Measurements from ENCODE around the gene PROKR1. TPM values are rescaled to one million over a fixed set of nuclear protein-coding genes. Genes with fewer than 3 reads are reported as not detected.
A peak's percentile ranks its signal among the peaks of the same experiment; 100 is the strongest.

Gene PROKR1
- total and polyA plus RNA-seq, 11 donors = 0.08 TPM; not detected in 10

GRCh38 chr2:68698567-68699377, 55.4 kb downstream of the PROKR1 start:
- 65 to 79% (median 76%) methylated on average over 4 of the region's 4 CpGs for WGBS, 4 donors
- Histone ChIP-seq H3K27ac (no peak overlapping the region), H3K27me3 (peaks cover 0 to 3% (median 0%) of the 10 kb centered on the region in 9 donors), H3K36me3 (no peaks in the 10 kb centered on the region), H3K9me3 (peaks cover 0 to 18% (median 2%) of the 10 kb centered on the region in 12 donors), H3K4me1 (no peaks in the 10 kb centered on the region), H3K4me3 (no peak overlapping the region)
- no peak for DNase-seq
- intact Hi-C loops (cut with DNase I) = no loop called here
- ATAC-seq = no peak
- TF ChIP-seq POLR2A (IDR thresholded peaks at IDR 0.05) = no peak
- no peak for TF ChIP-seq CTCF (IDR thresholded peaks at IDR 0.05)

- DNase-seq = no peak
- Histone ChIP-seq H3K4me1 (no peaks in the 10 kb centered on the region), H3K27ac (no peak overlapping the region), H3K4me3 (no peak overlapping the region), H3K36me3 (no peaks in the 10 kb centered on the region), H3K9me3 (peaks cover 0 to 18% (median 2%) of the 10 kb centered on the region in 12 donors), H3K27me3 (peaks cover 0 to 3% (median 0%) of the 10 kb centered on the region in 9 donors)
- TF ChIP-seq CTCF (IDR thresholded peaks at IDR 0.05) (no peak), POLR2A (IDR thresholded peaks at IDR 0.05) (no peak)
- no peak for ATAC-seq
- WGBS, 4 donors = 90 to 97% (median 96%) methylated on average over 2 of the region's 2 CpGs
- intact Hi-C loops (cut with DNase I) = loop anchor here in 1 of 10 donors (10.0 kb wide), 1 partner anchor 216 kb away; no protein-coding TSS in a partner anchor
Measured at GRCh38 chr2:68700560-68700959, 57.2 kb downstream of the PROKR1 start.

GRCh38 chr2:68706637-68707036, 63.3 kb downstream of the PROKR1 start:
- ATAC-seq = peak in 1 of 4 donors; percentile 66
- no peak for TF ChIP-seq POLR2A (IDR thresholded peaks at IDR 0.05)
- TF ChIP-seq CTCF (IDR thresholded peaks at IDR 0.05) = no peak
- WGBS, 4 donors = 38 to 55% (median 50%) methylated on average over 2 to 3 of the region's 3 CpGs
- no peak overlapping the region for H3K4me3 ChIP-seq
- no peaks in the 10 kb centered on the region for H3K9me3 ChIP-seq
- no peak overlapping the region for H3K27ac ChIP-seq
- H3K27me3 ChIP-seq = no peaks in the 10 kb centered on the region
- no peaks in the 10 kb centered on the region for H3K36me3 ChIP-seq
- intact Hi-C loops (cut with DNase I) = loop anchor here in 8 of 10 donors (5.0 to 10.0 kb wide), 5 partner anchors 206 to 239 kb away; partner anchors contain the start of genes APLF (in 1 of the 8) and FBXO48 (in 1 of the 8)
- DNase-seq = no peak
- H3K4me1 ChIP-seq = peaks cover 0 to 6% (median 0%) of the 10 kb centered on the region in 12 donors

Other genes with a start within 250 kb of the PROKR1 start
- 1 to 10 TPM in 6 of 9 donors, under 1 TPM in 3; 0.56 to 1.3 (median 1.1) TPM for gene FBXO48, start 176.3 kb upstream of the PROKR1 start, total RNA-seq
- gene FBXO48, start 176.3 kb upstream of the PROKR1 start, polyA plus RNA-seq = under 1 TPM; 0.42 to 0.46 TPM
- gene APLF, start 176.0 kb upstream of the PROKR1 start, total RNA-seq = 1 to 10 TPM; 3.9 to 7.9 (median 5.4) TPM
- gene APLF, start 176.0 kb upstream of the PROKR1 start, polyA plus RNA-seq = under 1 TPM; 0.64 to 0.65 TPM
- 10 to 100 TPM in 2 of 9 donors, 1 to 10 TPM in 7; 2.6 to 27.9 (median 5.4) TPM for gene ARHGAP25, start 91.2 kb downstream of the PROKR1 start, total RNA-seq
- 1 to 10 TPM; 2.9 to 4.8 TPM for gene ARHGAP25, start 91.2 kb downstream of the PROKR1 start, polyA plus RNA-seq
- gene BMP10, start 227.8 kb downstream of the PROKR1 start, total RNA-seq = 1 to 10 TPM in 2 of 9 donors, under 1 TPM in 2, not detected in 5; 0.15 to 5.9 (median 1.7) TPM
- not detected for gene BMP10, start 227.8 kb downstream of the PROKR1 start, polyA plus RNA-seq

All from heart left ventricle (tissue), 16 donors.